ENCODE measurements around the gene APEX1.

Gene APEX1

GRCh38 chr14:20454516-20455354 is at the start of gene APEX1, which contains the start of gene OSGEP:
APEX1 (plus strand) TSS chr14:20455226; CDS start chr14:20455646, 420 bp downstream.
OSGEP (minus strand) TSS chr14:20454812; CDS start chr14:20454683, 129 bp downstream.
- peak; percentile 96 for DNase-seq (ENCODE audit: low read depth)

GRCh38 chr14:20409226-20409625 is 45.8 kb upstream of the APEX1 start:
- DNase-seq (ENCODE audit: low read depth), result no peak

- no peak for DNase-seq (ENCODE audit: low read depth)
Observed at GRCh38 chr14:20412411-20412810, 42.6 kb upstream of the APEX1 start.

- DNase-seq (ENCODE audit: low read depth), result peak; percentile 58
Observed at GRCh38 chr14:20412876-20413743, 41.9 kb upstream of the APEX1 start, which contains the start of gene TEP1. TEP1 (minus strand) TSS chr14:20413501; CDS start chr14:20408439, 5,062 bp downstream.

GRCh38 chr14:20413744-20414082 is 41.3 kb upstream of the APEX1 start:
- DNase-seq (ENCODE audit: low read depth), result no peak

GRCh38 chr14:20415782-20416206 is 39.2 kb upstream of the APEX1 start:
- peak; percentile 26 for DNase-seq (ENCODE audit: low read depth)

GRCh38 chr14:20416223-20416622 is 38.8 kb upstream of the APEX1 start:
- DNase-seq (ENCODE audit: low read depth), result no peak

GRCh38 chr14:20417250-20418186 is 37.5 kb upstream of the APEX1 start:
- no peak for DNase-seq (ENCODE audit: low read depth)

- no peak for DNase-seq (ENCODE audit: low read depth)
Observed at GRCh38 chr14:20418501-20418909, 36.5 kb upstream of the APEX1 start.

GRCh38 chr14:20419419-20419818 is 35.6 kb upstream of the APEX1 start:
- no peak for DNase-seq (ENCODE audit: low read depth)

GRCh38 chr14:20421267-20421666 is 33.8 kb upstream of the APEX1 start:
- no peak for DNase-seq (ENCODE audit: low read depth)

- no peak for DNase-seq (ENCODE audit: low read depth)
Observed at GRCh38 chr14:20422886-20423285, 32.1 kb upstream of the APEX1 start.

GRCh38 chr14:20424851-20425250 is 30.2 kb upstream of the APEX1 start:
- no peak for DNase-seq (ENCODE audit: low read depth)

GRCh38 chr14:20427231-20428009 is 27.6 kb upstream of the APEX1 start:
- no peak for DNase-seq (ENCODE audit: low read depth)

GRCh38 chr14:20428010-20428365 is 27.0 kb upstream of the APEX1 start:
- no peak for DNase-seq (ENCODE audit: low read depth)

GRCh38 chr14:20428802-20429201 is 26.2 kb upstream of the APEX1 start:
- DNase-seq (ENCODE audit: low read depth), result no peak

- no peak for DNase-seq (ENCODE audit: low read depth)
Observed at GRCh38 chr14:20429801-20430669, 25.0 kb upstream of the APEX1 start.

GRCh38 chr14:20434701-20435581 is 20.1 kb upstream of the APEX1 start:
- no peak for DNase-seq (ENCODE audit: low read depth)
